Natural killer cell (primary cell): ENCODE data around the gene ACSS1. TPM values are rescaled to one million over a fixed set of nuclear protein-coding genes. Genes with fewer than 3 reads are reported as not detected.

Experiments used
- ATAC-seq, 3 donors: fragments of 150-1000 bp in 2 of 3; fragments of 200-7000 bp in 1 of 3; cut with Tn5 transposase; 1 replicate in 1 of 3; 2 replicates in 2 of 3; pipeline ENCODE4 v1.10.0; 2021; ENCODE audit warnings: mild to moderate bottlenecking in 2 of 3, moderate library complexity in 2 of 3
- DNase-seq, 2 donors: peaks; one replicate each; pipeline versions ENCODE4 v3.0.0 to v3.0.0-alpha.2; 2013 to 2021; ENCODE audit warnings: mixed read lengths in 1 of 2
- H3K27ac ChIP-seq: one replicate; pipeline ENCODE4 v1.5.1; 2013; ENCODE audit warnings: mild to moderate bottlenecking, low read length
- H3K27me3 ChIP-seq: one replicate; pipeline ENCODE4 v1.6.1; 2013; ENCODE audit warnings: low read length; ENCODE audit not compliant: control insufficient read depth, insufficient read depth
- H3K36me3 ChIP-seq: one replicate; pipeline ENCODE4 v1.6.1; 2013; ENCODE audit warnings: low read length; ENCODE audit not compliant: control insufficient read depth, insufficient read depth
- H3K4me1 ChIP-seq: one replicate; pipeline ENCODE4 v1.6.1; 2013; ENCODE audit warnings: low read length; ENCODE audit not compliant: control insufficient read depth, insufficient read depth
- H3K4me3 ChIP-seq: one replicate; pipeline ENCODE4 v1.5.1; 2013; ENCODE audit warnings: low read length
- H3K9me3 ChIP-seq: one replicate; pipeline ENCODE4 v1.6.1; 2013; ENCODE audit warnings: low read length; ENCODE audit not compliant: control insufficient read depth, insufficient read depth
- H3K27ac Mint-ChIP-seq, 2 donors: one replicate each; pipeline ENCODE4 v1.8.0; 2022; ENCODE audit warnings: mild to moderate bottlenecking in 2 of 2, mixed read lengths in 2 of 2, moderate library complexity in 1 of 2
- H3K27me3 Mint-ChIP-seq, 2 donors: one replicate each; pipeline ENCODE4 v1.8.0; 2022; ENCODE audit warnings: low read depth in 2 of 2, mixed read lengths in 2 of 2
- H3K36me3 Mint-ChIP-seq: one replicate; pipeline ENCODE4 v1.8.0; 2022; ENCODE audit warnings: mixed read lengths
- H3K4me1 Mint-ChIP-seq, 2 donors: one replicate each; pipeline ENCODE4 v1.8.0; 2022; ENCODE audit warnings: mixed read lengths in 2 of 2
- H3K4me3 Mint-ChIP-seq: one replicate; pipeline ENCODE4 v1.8.0; 2022; ENCODE audit warnings: mild to moderate bottlenecking, moderate library complexity, mixed read lengths
- H3K9me3 Mint-ChIP-seq, 2 donors: one replicate each; pipeline ENCODE4 v1.8.0; 2022; ENCODE audit warnings: mixed read lengths in 2 of 2
- CTCF ChIP-seq: fragments of 200-600 bp; IDR thresholded peaks from one replicate; pipeline ENCODE4 v1.8.0; 2022; ENCODE audit warnings: antibody characterized with exemption
- WGBS: methylation state at CpG from one replicate; pipeline ENCODE4 v1.1.7; 2013; ENCODE audit warnings: missing lambda C conversion rate; ENCODE audit not compliant: insufficient coverage; 5-methylcytosine and 5-hydroxymethylcytosine counted together
- intact Hi-C: fragments of 100-400 bp; cut with micrococcal nuclease; formaldehyde crosslinking; loops from one replicate; pipeline ENCODE4 v1.14.2; 2022
- total RNA-seq, 4 donors: library from RNA; stranded (reverse); fragments of 120-200 nt in 1 of 4; gene quantifications; one replicate each; pipeline versions ENCODE4 v1.2.3 to v1.2.4, GENCODE V29; 2013 to 2022

Gene ACSS1
- total RNA-seq, 3 donors from 2014 or later (not counting 1 experiment from before 2014, with no cell fraction given): 46.3 to 67.4 (median 57.4) TPM

- no peak for ATAC-seq
Measured at GRCh38 chr20:25061103-25061799, 3.3 kb upstream of the ACSS1 start.

GRCh38 chr20:25059866-25060465 lies 2.0 kb upstream of the ACSS1 start:
- peak overlapping the region; percentile 95 for H3K27ac ChIP-seq
- no peak for TF ChIP-seq CTCF
- no peak overlapping the region for H3K4me3 ChIP-seq
- H3K4me1 ChIP-seq: peaks cover 35% of the 10 kb centered on the region
- 92% methylated on average over 8 of the region's 8 CpGs for WGBS
- DNase-seq (no peak), ATAC-seq (no peak)
- intact Hi-C loops: loop anchor here (5.0 kb wide), 2 partner anchors 128 to 332 kb away; partner anchors contain the start of gene ABHD12
- no peak overlapping the region for H3K4me3 Mint-ChIP-seq
- H3K9me3 Mint-ChIP-seq: no peaks in the 10 kb centered on the region
- H3K36me3 Mint-ChIP-seq: no peaks in the 10 kb centered on the region
- H3K27me3 ChIP-seq: no peaks in the 10 kb centered on the region
- no peaks in the 10 kb centered on the region for H3K9me3 ChIP-seq
- H3K36me3 ChIP-seq: no peaks in the 10 kb centered on the region
- H3K27ac Mint-ChIP-seq: peak overlapping the region; percentile 23 to 90
- H3K4me1 Mint-ChIP-seq: peaks cover 15 to 20% of the 10 kb centered on the region in 2 donors
- H3K27me3 Mint-ChIP-seq: peaks cover 5 to 8% of the 10 kb centered on the region in 2 donors

More at GRCh38 chr20:25061103-25061799, 3.3 kb upstream of the ACSS1 start:
- H3K27me3 Mint-ChIP-seq: peaks cover 8 to 14% of the 10 kb centered on the region in 2 donors
- DNase-seq: no peak
- peaks cover 31% of the 10 kb centered on the region for H3K4me1 ChIP-seq
- no peaks in the 10 kb centered on the region for H3K36me3 Mint-ChIP-seq
- no peak overlapping the region for H3K4me3 ChIP-seq
- H3K27ac Mint-ChIP-seq: peak overlapping the region; percentile 23 to 52
- no peaks in the 10 kb centered on the region for H3K27me3 ChIP-seq
- intact Hi-C loops: no loop called here
- peak overlapping the region; percentile 32 for H3K4me3 Mint-ChIP-seq
- H3K36me3 ChIP-seq: no peaks in the 10 kb centered on the region
- WGBS: 96% methylated on average over 5 of the region's 7 CpGs
- H3K4me1 Mint-ChIP-seq: peaks cover 16 to 17% of the 10 kb centered on the region in 2 donors
- no peak overlapping the region for H3K27ac ChIP-seq
- no peaks in the 10 kb centered on the region for H3K9me3 Mint-ChIP-seq
- TF ChIP-seq CTCF: no peak
- no peaks in the 10 kb centered on the region for H3K9me3 ChIP-seq

- no peaks in the 10 kb centered on the region for H3K9me3 ChIP-seq
- peak overlapping the region; percentile 95 for H3K27ac ChIP-seq
- peaks cover 23 to 28% of the 10 kb centered on the region in 2 donors for H3K4me1 Mint-ChIP-seq
- H3K4me1 ChIP-seq: peaks cover 40% of the 10 kb centered on the region
- no peaks in the 10 kb centered on the region for H3K27me3 ChIP-seq
- no peak for TF ChIP-seq CTCF
- peak overlapping the region; percentile 91 for H3K4me3 ChIP-seq
- H3K4me3 Mint-ChIP-seq: peak overlapping the region; percentile 69
- H3K36me3 Mint-ChIP-seq: no peaks in the 10 kb centered on the region
- no peaks in the 10 kb centered on the region for H3K9me3 Mint-ChIP-seq
- peak in 1 of 2 donors; percentile 53 for DNase-seq
- peak overlapping the region; percentile 90 for H3K27ac Mint-ChIP-seq
- H3K36me3 ChIP-seq: no peaks in the 10 kb centered on the region
- WGBS: 31% methylated on average over 19 of the region's 20 CpGs
- peaks cover 5 to 8% of the 10 kb centered on the region in 2 donors for H3K27me3 Mint-ChIP-seq
- intact Hi-C loops: loop anchor here (5.0 kb wide), 2 partner anchors 127 to 333 kb away; partner anchors contain the start of gene ABHD12
- ATAC-seq: no peak
Measured at GRCh38 chr20:25058847-25059810, 1.2 kb upstream of the ACSS1 start.
